Tibial artery (tissue), 4 donors: Measurements from ENCODE around the gene INPP5A.

Experiments
- DNase-seq, 2 donors: peaks; one replicate each; pipeline ENCODE4 v3.0.0-alpha.2; 2019
- H3K27ac ChIP-seq, 2 donors: fragments of 200-600 bp; sonication (generic) in 1 of 2; 1 replicate in 1 of 2; 2 replicates in 1 of 2; pipeline ENCODE4 v1.5.1; 2018 to 2019; ENCODE audit warnings: mild to moderate bottlenecking in 1 of 2
- H3K27me3 ChIP-seq, 2 donors: fragments of 200-600 bp; sonication (generic) in 1 of 2; one replicate each; pipeline versions ENCODE4 v1.5.1 to v1.6.0; 2016 to 2019
- H3K36me3 ChIP-seq, 3 donors: fragments of 200-600 bp; sonication (generic) in 2 of 3; one replicate each; pipeline ENCODE4 v1.5.1; 2016 to 2019; ENCODE audit warnings: mild to moderate bottlenecking in 2 of 3
- H3K4me1 ChIP-seq, 4 donors: fragments of 200-600 bp; sonication (generic) in 2 of 4; 1 replicate in 3 of 4; 2 replicates in 1 of 4; pipeline ENCODE4 v1.5.1; 2016 to 2019
- H3K4me3 ChIP-seq, 2 donors: fragments of 200-600 bp; sonication (generic) in 1 of 2; 1 replicate in 1 of 2; 2 replicates in 1 of 2; pipeline ENCODE4 v1.5.1; 2018 to 2019; ENCODE audit warnings: mild to moderate bottlenecking in 2 of 2
- H3K9me3 ChIP-seq, 3 donors: fragments of 200-600 bp; sonication (generic) in 1 of 3; one replicate each; pipeline ENCODE4 v1.5.1; 2016 to 2019
- intact Hi-C: fragments of 100-400 bp; cut with DNase I; formaldehyde crosslinking; loops from one replicate; pipeline ENCODE4 v1.15.0; 2023; ENCODE audit warnings: low total_unique reads
- TF ChIP-seq, protein P1 (sequence below), 2 experiments: fragments of 200-600 bp in 1 of 2; fragments of 450-650 bp in 1 of 2; IDR thresholded peaks; one replicate each; pipeline ENCODE4 v1.5.1; 2017 to 2019; ENCODE audit warnings: antibody characterized with exemption in 2 of 2, mild to moderate bottlenecking in 1 of 2, moderate library complexity in 1 of 2

The INPP5A gene

GRCh38 chr10:132712291-132712690 lies 174.7 kb downstream of the INPP5A start:
- H3K27me3 ChIP-seq: no peaks in the 10 kb centered on the region
- no peak overlapping the region for H3K4me3 ChIP-seq
- intact Hi-C loops: no loop called here
- peaks cover 21 to 82% (median 63%) of the 10 kb centered on the region in 3 donors for H3K36me3 ChIP-seq
- DNase-seq: peak in 1 of 2 donors; percentile 23
- TF ChIP-seq, protein P1, sequence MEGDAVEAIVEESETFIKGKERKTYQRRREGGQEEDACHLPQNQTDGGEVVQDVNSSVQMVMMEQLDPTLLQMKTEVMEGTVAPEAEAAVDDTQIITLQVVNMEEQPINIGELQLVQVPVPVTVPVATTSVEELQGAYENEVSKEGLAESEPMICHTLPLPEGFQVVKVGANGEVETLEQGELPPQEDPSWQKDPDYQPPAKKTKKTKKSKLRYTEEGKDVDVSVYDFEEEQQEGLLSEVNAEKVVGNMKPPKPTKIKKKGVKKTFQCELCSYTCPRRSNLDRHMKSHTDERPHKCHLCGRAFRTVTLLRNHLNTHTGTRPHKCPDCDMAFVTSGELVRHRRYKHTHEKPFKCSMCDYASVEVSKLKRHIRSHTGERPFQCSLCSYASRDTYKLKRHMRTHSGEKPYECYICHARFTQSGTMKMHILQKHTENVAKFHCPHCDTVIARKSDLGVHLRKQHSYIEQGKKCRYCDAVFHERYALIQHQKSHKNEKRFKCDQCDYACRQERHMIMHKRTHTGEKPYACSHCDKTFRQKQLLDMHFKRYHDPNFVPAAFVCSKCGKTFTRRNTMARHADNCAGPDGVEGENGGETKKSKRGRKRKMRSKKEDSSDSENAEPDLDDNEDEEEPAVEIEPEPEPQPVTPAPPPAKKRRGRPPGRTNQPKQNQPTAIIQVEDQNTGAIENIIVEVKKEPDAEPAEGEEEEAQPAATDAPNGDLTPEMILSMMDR (IDR thresholded peaks at IDR 0.05): no peak
- no peaks in the 10 kb centered on the region for H3K4me1 ChIP-seq
- H3K27ac ChIP-seq: no peak overlapping the region
- H3K9me3 ChIP-seq: no peaks in the 10 kb centered on the region

DNA sequence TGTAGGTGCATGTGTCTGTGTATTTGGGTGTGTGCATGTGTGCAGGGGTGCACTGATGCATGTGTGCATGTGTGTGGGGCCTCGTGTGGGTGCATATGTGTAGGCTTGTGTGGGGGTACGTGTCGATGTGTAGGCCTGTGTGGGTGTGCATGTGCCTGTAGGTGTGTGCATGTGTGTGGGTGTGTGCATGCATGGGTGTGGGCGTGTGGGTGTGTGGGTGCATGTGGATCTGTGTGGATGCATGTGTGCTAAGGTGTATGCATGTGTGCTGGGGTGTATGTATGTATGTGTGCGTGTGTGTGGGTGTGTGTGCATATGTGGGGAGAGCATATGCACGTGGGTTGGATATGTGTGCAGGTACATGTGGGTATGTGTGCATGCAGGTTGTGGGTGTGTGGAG lies 175.2 kb downstream of the INPP5A start:
- intact Hi-C loops: no loop called here
- DNase-seq: peak in 1 of 2 donors; percentile 50
- TF ChIP-seq, protein P1 (IDR thresholded peaks at IDR 0.05): no peak
- peaks cover 21 to 81% (median 61%) of the 10 kb centered on the region in 3 donors for H3K36me3 ChIP-seq
- no peaks in the 10 kb centered on the region for H3K27me3 ChIP-seq
- no peak overlapping the region for H3K4me3 ChIP-seq
- no peaks in the 10 kb centered on the region for H3K9me3 ChIP-seq
- no peak overlapping the region for H3K27ac ChIP-seq
- H3K4me1 ChIP-seq: no peaks in the 10 kb centered on the region

GRCh38 chr10:132713421-132714095 lies 176.0 kb downstream of the INPP5A start:
- no peak overlapping the region for H3K27ac ChIP-seq

GRCh38 chr10:132714096-132714985 lies 176.8 kb downstream of the INPP5A start:
- Histone ChIP-seq H3K27me3 (no peaks in the 10 kb centered on the region), H3K9me3 (no peaks in the 10 kb centered on the region), H3K4me1 (no peaks in the 10 kb centered on the region), H3K27ac (no peak overlapping the region), H3K36me3 (peaks cover 11 to 69% (median 53%) of the 10 kb centered on the region in 3 donors), H3K4me3 (no peak overlapping the region)
- DNase-seq: peak in 1 of 2 donors; percentile 59
- TF ChIP-seq, protein P1 (IDR thresholded peaks at IDR 0.05): no peak
- intact Hi-C loops: no loop called here

More at GRCh38 chr10:132713421-132714095, 176.0 kb downstream of the INPP5A start:
- TF ChIP-seq, protein P1 (IDR thresholded peaks at IDR 0.05): no peak
- intact Hi-C loops: no loop called here
- Histone ChIP-seq H3K4me3 (no peak overlapping the region), H3K9me3 (no peaks in the 10 kb centered on the region), H3K4me1 (no peaks in the 10 kb centered on the region), H3K36me3 (peaks cover 15 to 73% (median 57%) of the 10 kb centered on the region in 3 donors), H3K27me3 (no peaks in the 10 kb centered on the region)
- peak in 1 of 2 donors; percentile 57 for DNase-seq

DNA sequence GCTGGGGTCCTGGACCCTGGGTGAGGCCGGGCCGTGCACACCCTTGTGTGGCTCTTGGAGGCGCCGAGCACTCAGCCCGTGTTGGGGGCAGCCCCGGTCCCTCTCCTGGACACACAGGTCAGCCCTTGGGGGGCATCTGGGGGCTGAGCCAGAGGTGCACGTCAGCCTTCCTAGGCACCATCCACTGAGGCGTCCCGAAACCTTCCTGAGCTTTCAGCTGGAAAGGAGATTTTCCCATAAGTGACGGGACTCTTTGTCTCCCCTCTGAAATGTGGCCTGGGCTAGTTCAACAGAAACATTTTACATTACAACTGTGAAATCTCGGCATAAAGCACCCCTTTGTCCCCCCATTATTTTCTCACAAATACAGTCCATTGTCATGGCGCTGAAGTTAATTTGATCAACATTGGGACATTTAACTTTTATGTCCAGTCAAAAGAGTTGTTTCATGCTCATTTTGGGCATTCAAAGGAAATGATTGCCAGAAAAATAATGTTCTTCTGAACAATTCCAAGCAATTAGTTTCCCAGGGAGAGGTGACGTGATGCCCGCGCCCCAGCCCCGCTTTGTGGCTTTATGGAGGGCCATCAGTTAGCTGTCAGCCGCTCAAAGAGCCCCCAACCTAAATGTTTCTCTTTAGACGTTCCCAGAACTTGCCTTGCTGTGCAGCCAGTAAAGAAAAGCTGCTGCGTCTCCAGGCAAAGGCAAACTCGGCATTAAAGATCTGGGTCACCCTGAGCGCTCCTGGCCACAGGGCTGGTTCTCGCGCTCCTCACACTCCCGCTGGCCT lies 177.6 kb downstream of the INPP5A start:
- DNase-seq: peak in 1 of 2 donors; percentile 51
- Histone ChIP-seq H3K36me3 (peaks cover 11 to 62% (median 50%) of the 10 kb centered on the region in 3 donors), H3K27ac (no peak overlapping the region), H3K9me3 (no peaks in the 10 kb centered on the region), H3K4me3 (no peak overlapping the region), H3K27me3 (no peaks in the 10 kb centered on the region), H3K4me1 (no peaks in the 10 kb centered on the region)
- TF ChIP-seq, protein P1 (IDR thresholded peaks at IDR 0.05): no peak
- intact Hi-C loops: no loop called here
